IMR-90 (cell line): Measurements from ENCODE around the gene NT5C1A. TPM values are rescaled to one million over a fixed set of nuclear protein-coding genes. Genes with fewer than 3 reads are reported as not detected.

Experiments
- ATAC-seq: fragments of 200-7000 bp; cut with Tn5 transposase; 2 replicates; pipeline ENCODE4 v1.9.1; 2020; ENCODE audit warnings: low read depth, mild to moderate bottlenecking, moderate library complexity
- BruUV-seq: library from RNA; stranded (reverse); fragments of 400-500 nt; replicated peaks from 2 replicates; lab custom pipeline; 2021; lab: Mats Ljungman, UMichigan
- CTCF ChIA-PET: fragments of 300-600 bp; formaldehyde crosslinking; extraction: SDS; loops from one replicate; lab custom pipeline; 2021; ENCODE audit warnings: antibody characterized with exemption; lab: Yijun Ruan, JAX
- POLR2A ChIA-PET: fragments of 300-600 bp; sonication (Branson Sonifier 250); formaldehyde crosslinking; loops from one replicate; lab custom pipeline; 2022; ENCODE audit warnings: antibody characterized with exemption; ENCODE audit not compliant: unreplicated experiment; lab: Charles Lee
- DNase-seq: peaks from one replicate; pipeline ENCODE4 v3.0.0; 2013
- H2AFZ ChIP-seq: replicated peaks from 2 replicates; pipeline ENCODE3; 2013; ENCODE audit warnings: low read length, mild to moderate bottlenecking; ENCODE audit not compliant: poor library complexity
- H2AK5ac ChIP-seq: 2 replicates; pipeline ENCODE4 v1.6.1; 2013; ENCODE audit warnings: low read depth, low read length, inconsistent platforms
- H2AK9ac ChIP-seq: replicated peaks from 2 replicates; pipeline ENCODE3; 2013; ENCODE audit warnings: mild to moderate bottlenecking, low read depth, low read length, moderate library complexity; ENCODE audit not compliant: poor library complexity
- H2BK120ac ChIP-seq: 2 replicates; pipeline ENCODE4 v1.6.1; 2013; ENCODE audit warnings: low read depth, low read length, inconsistent platforms
- H2BK15ac ChIP-seq: 3 replicates; pipeline ENCODE4 v1.6.1; 2013; ENCODE audit warnings: low read depth, low read length, inconsistent platforms
- H2BK20ac ChIP-seq: 2 replicates; pipeline ENCODE4 v1.6.1; 2013; ENCODE audit warnings: low read depth, mild to moderate bottlenecking, inconsistent platforms, low read length, moderate library complexity
- H2BK5ac ChIP-seq: 2 replicates; pipeline ENCODE4 v1.6.1; 2013; ENCODE audit warnings: mild to moderate bottlenecking, low read depth, low read length, inconsistent platforms; ENCODE audit not compliant: poor library complexity, severe bottlenecking
- H3K14ac ChIP-seq: replicated peaks from 2 replicates; pipeline ENCODE4 v1.6.1; 2013; ENCODE audit warnings: low read depth, low read length, inconsistent platforms
- H3K18ac ChIP-seq: 2 replicates; pipeline ENCODE4 v1.6.1; 2013; ENCODE audit warnings: low read depth, low read length, control low read depth
- H3K23ac ChIP-seq: 2 replicates; pipeline ENCODE4 v1.6.1; 2013; ENCODE audit warnings: low read depth, low read length, inconsistent platforms
- H3K27ac ChIP-seq: 2 replicates; pipeline ENCODE4 v1.5.1; 2013; ENCODE audit warnings: mild to moderate bottlenecking, control low read depth, low read length; ENCODE audit not compliant: insufficient read depth
- H3K27me3 ChIP-seq: 2 replicates; pipeline ENCODE4 v1.6.1; 2013; ENCODE audit warnings: low read length; ENCODE audit not compliant: control insufficient read depth, insufficient read depth
- H3K36me3 ChIP-seq: 2 replicates; pipeline ENCODE4 v1.6.1; 2013; ENCODE audit warnings: low read length, mixed read lengths; ENCODE audit not compliant: control insufficient read depth, insufficient read depth
- H3K4ac ChIP-seq: 2 replicates; pipeline ENCODE4 v1.6.1; 2013; ENCODE audit warnings: low read depth, low read length, inconsistent platforms
- H3K4me1 ChIP-seq: 2 replicates; pipeline ENCODE4 v1.6.1; 2013; ENCODE audit warnings: low read length, mixed read lengths; ENCODE audit not compliant: control insufficient read depth, insufficient read depth
- H3K4me2 ChIP-seq: 2 replicates; pipeline ENCODE4 v1.6.1; 2013; ENCODE audit warnings: low read depth, mild to moderate bottlenecking, control low read depth, low read length, moderate library complexity
- H3K4me3 ChIP-seq: 2 replicates; pipeline ENCODE4 v1.5.1; 2013; ENCODE audit warnings: low read depth, mild to moderate bottlenecking, control low read depth, low read length, moderate library complexity; ENCODE audit not compliant: insufficient read depth
- H3K56ac ChIP-seq: 2 replicates; pipeline ENCODE4 v1.6.1; 2013; ENCODE audit warnings: low read length, inconsistent platforms; ENCODE audit not compliant: insufficient read depth; ENCODE audit errors: extremely low read depth
- H3K79me1 ChIP-seq, 2 experiments: 2 replicates each; pipeline ENCODE4 v1.6.1; 2013; ENCODE audit warnings: low read length in 2 of 2, inconsistent platforms in 1 of 2, low read depth in 1 of 2
- H3K9ac ChIP-seq: 2 replicates; pipeline ENCODE4 v1.6.1; 2013; ENCODE audit warnings: low read depth, low read length, control low read depth
- H3K9me1 ChIP-seq: 2 replicates; pipeline ENCODE4 v1.6.1; 2013; ENCODE audit warnings: low read length, inconsistent platforms; ENCODE audit not compliant: insufficient read depth
- H3K9me3 ChIP-seq: 2 replicates; pipeline ENCODE4 v1.6.1; 2013; ENCODE audit warnings: low read length; ENCODE audit not compliant: control insufficient read depth, insufficient read depth
- H4K20me1 ChIP-seq: 2 replicates; pipeline ENCODE4 v1.6.1; 2013; ENCODE audit warnings: low read length, inconsistent platforms; ENCODE audit not compliant: insufficient read depth
- H4K5ac ChIP-seq: 2 replicates; pipeline ENCODE4 v1.6.1; 2013; ENCODE audit warnings: mild to moderate bottlenecking, low read depth, low read length, control low read depth
- H4K8ac ChIP-seq, 2 experiments: 2 replicates each; pipeline ENCODE4 v1.6.1; 2013; ENCODE audit warnings: low read depth in 2 of 2, low read length in 2 of 2, control low read depth in 1 of 2, inconsistent platforms in 1 of 2
- H4K91ac ChIP-seq: 2 replicates; pipeline ENCODE4 v1.6.1; 2013; ENCODE audit warnings: low read depth, low read length, inconsistent platforms; ENCODE audit not compliant: insufficient read depth
- BHLHE40 ChIP-seq: fragments of 150-350 bp; IDR thresholded peaks from 2 replicates; pipeline ENCODE4 v1.6.1; 2016; ENCODE audit warnings: mild to moderate bottlenecking, low read depth, low read length
- CEBPB ChIP-seq: IDR thresholded peaks from 2 replicates; pipeline ENCODE4 v1.6.1; 2012; ENCODE audit warnings: low read depth, low read length, improper control_type of control experiment
- FOS ChIP-seq: fragments of 150-350 bp; IDR thresholded peaks from 2 replicates; pipeline ENCODE4 v1.6.1; 2016; ENCODE audit warnings: low read depth, low read length
- MAZ ChIP-seq: IDR thresholded peaks from 2 replicates; pipeline ENCODE4 v1.6.1; 2012; ENCODE audit warnings: low read depth, mild to moderate bottlenecking, low read length, improper control_type of control experiment, moderate library complexity, borderline replicate concordance
- MXI1 ChIP-seq: IDR thresholded peaks from 2 replicates; pipeline ENCODE4 v1.6.1; 2012; ENCODE audit warnings: low read depth, mild to moderate bottlenecking, low read length, moderate library complexity, borderline replicate concordance
- NFE2L2 ChIP-seq: fragments of 150-350 bp; IDR thresholded peaks from 2 replicates; pipeline ENCODE4 v1.6.1; 2016; ENCODE audit warnings: low read depth, mild to moderate bottlenecking, low read length
- POLR2A ChIP-seq: IDR thresholded peaks from 2 replicates; pipeline ENCODE4 v1.6.1; 2012; ENCODE audit warnings: mild to moderate bottlenecking, low read depth, low read length
- RAD21 ChIP-seq: IDR thresholded peaks from 2 replicates; pipeline ENCODE4 v1.6.1; 2012; ENCODE audit warnings: low read length, improper control_type of control experiment
- RCOR1 ChIP-seq: IDR thresholded peaks from 2 replicates; pipeline ENCODE4 v1.6.1; 2012; ENCODE audit warnings: mild to moderate bottlenecking, low read length, improper control_type of control experiment; ENCODE audit not compliant: insufficient replicate concordance
- RFX5 ChIP-seq: IDR thresholded peaks from 2 replicates; pipeline ENCODE4 v1.8.0; 2012; ENCODE audit warnings: low read depth, mild to moderate bottlenecking, low read length, moderate library complexity
- SMC3 ChIP-seq: fragments of 150-350 bp; IDR thresholded peaks from 2 replicates; pipeline ENCODE4 v1.6.1; 2016; ENCODE audit warnings: low read depth, mild to moderate bottlenecking, antibody characterized with exemption, low read length, moderate library complexity
- WGBS, 2 experiments: methylation state at CpG; one replicate each; pipeline versions ENCODE4 v1.1.5 to v1.1.7; 2013; ENCODE audit warnings: missing lambda C conversion rate in 2 of 2; ENCODE audit not compliant: insufficient read length in 1 of 2; ENCODE audit errors: extremely low coverage in 2 of 2; 5-methylcytosine and 5-hydroxymethylcytosine counted together
- dilution Hi-C: fragments of 300-500 bp; cut with HindIII; formaldehyde crosslinking; loops from one replicate; pipeline ENCODE4 v1.14.3; 2018; ENCODE audit warnings: low sequenced_read_pairs; ENCODE audit not compliant: unreplicated experiment
- in situ Hi-C: fragments of 300-500 bp; cut with MboI; formaldehyde crosslinking; loops from 3 replicates; pipeline ENCODE4 v1.14.3; 2019; ENCODE audit warnings: low sequenced_read_pairs, inconsistent platforms, mixed read lengths
- intact Hi-C: fragments of 100-400 bp; cut with micrococcal nuclease; formaldehyde crosslinking; loops from 2 replicates; pipeline ENCODE4 v1.10.0; 2022
- polyA plus RNA-seq, 3 experiments: library from polyadenylated mRNA; depleted of rRNA; stranded (reverse); fragments of >200 nt; gene quantifications; 2 replicates each; pipeline ENCODE4 v1.2.3, GENCODE V29; 2012; ENCODE audit warnings: low replicate concordance in 1 of 3
- total RNA-seq: library from RNA; depleted of rRNA; stranded (reverse); fragments of >200 nt; gene quantifications from 2 replicates; pipeline ENCODE4 v1.2.3, GENCODE V29; 2012
- TF ChIP-seq, protein P1 (sequence below): conservative IDR thresholded peaks from 2 replicates; pipeline ENCODE4 v1.5.1; 2012; ENCODE audit warnings: mild to moderate bottlenecking, low read depth, low read length, improper control_type of control experiment
- TF ChIP-seq, protein P2 (sequence below): fragments of 150-350 bp; IDR thresholded peaks from 2 replicates; pipeline ENCODE4 v1.6.1; 2017; ENCODE audit warnings: mild to moderate bottlenecking, antibody characterized with exemption, low read length, low read depth

NT5C1A gene
- total and polyA plus RNA-seq, 2 of the 4 experiments (the other 2 are of a cell fraction) = not detected

- H4K20me1 ChIP-seq = no peaks in the 10 kb centered on the region
- no peak overlapping the region for H2AK9ac ChIP-seq
- no peak overlapping the region for H3K4me3 ChIP-seq
- no peaks in the 10 kb centered on the region for H3K9me1 ChIP-seq
- H4K91ac ChIP-seq = no peak overlapping the region
- peak; percentile 53 for ATAC-seq
- H3K4me2 ChIP-seq = peak overlapping the region; percentile 36; the same call in 1 of the 2 replicates
- H3K14ac ChIP-seq = no peak overlapping the region
- H2AFZ ChIP-seq = no peak overlapping the region
- H2BK5ac ChIP-seq = no peak overlapping the region
- H4K5ac ChIP-seq = no peak overlapping the region
- no peak overlapping the region for H3K23ac ChIP-seq
- peaks cover 2% of the 10 kb centered on the region; the same call in 1 of the 2 replicates for H3K4me1 ChIP-seq
- in situ Hi-C loops = no loop called here
- no peaks in the 10 kb centered on the region for H3K36me3 ChIP-seq
- peak; percentile 56 for DNase-seq
- no peak overlapping the region for H2BK20ac ChIP-seq
- dilution Hi-C loops = no loop called here
- H2BK120ac ChIP-seq = no peak overlapping the region
- no peak overlapping the region for H3K18ac ChIP-seq
- no peak overlapping the region for H2AK5ac ChIP-seq
- intact Hi-C loops = no loop called here
- 4% methylated on average over 3 of the region's 12 CpGs; no CpG with 5 or more reads in 1 of the 2 experiments for WGBS, 2 experiments
- no peak overlapping the region for H3K9ac ChIP-seq
- POLR2A ChIA-PET = no interaction called here
- no peak overlapping the region for H4K8ac ChIP-seq
- CTCF ChIA-PET = interaction anchor here (0.9 kb wide), 1 partner anchor 43 kb away, joined by 3 read pairs; no protein-coding TSS in a partner anchor
- H3K56ac ChIP-seq = no peak overlapping the region
- BruUV-seq = no TSS peak
- no peak overlapping the region for H3K4ac ChIP-seq
- peaks cover 4% of the 10 kb centered on the region for H3K9me3 ChIP-seq
- no peaks in the 10 kb centered on the region for H3K79me1 ChIP-seq
- H2BK15ac ChIP-seq = no peak overlapping the region
- TF ChIP-seq POLR2A (no peak), SMC3 (no peak), FOS (no peak), MAZ (no peak), RCOR1 (no peak), RFX5 (no peak), RAD21 (no peak), NFE2L2 (no peak), CEBPB (no peak), MXI1 (no peak), BHLHE40 (no peak)
- TF ChIP-seq, protein P1, sequence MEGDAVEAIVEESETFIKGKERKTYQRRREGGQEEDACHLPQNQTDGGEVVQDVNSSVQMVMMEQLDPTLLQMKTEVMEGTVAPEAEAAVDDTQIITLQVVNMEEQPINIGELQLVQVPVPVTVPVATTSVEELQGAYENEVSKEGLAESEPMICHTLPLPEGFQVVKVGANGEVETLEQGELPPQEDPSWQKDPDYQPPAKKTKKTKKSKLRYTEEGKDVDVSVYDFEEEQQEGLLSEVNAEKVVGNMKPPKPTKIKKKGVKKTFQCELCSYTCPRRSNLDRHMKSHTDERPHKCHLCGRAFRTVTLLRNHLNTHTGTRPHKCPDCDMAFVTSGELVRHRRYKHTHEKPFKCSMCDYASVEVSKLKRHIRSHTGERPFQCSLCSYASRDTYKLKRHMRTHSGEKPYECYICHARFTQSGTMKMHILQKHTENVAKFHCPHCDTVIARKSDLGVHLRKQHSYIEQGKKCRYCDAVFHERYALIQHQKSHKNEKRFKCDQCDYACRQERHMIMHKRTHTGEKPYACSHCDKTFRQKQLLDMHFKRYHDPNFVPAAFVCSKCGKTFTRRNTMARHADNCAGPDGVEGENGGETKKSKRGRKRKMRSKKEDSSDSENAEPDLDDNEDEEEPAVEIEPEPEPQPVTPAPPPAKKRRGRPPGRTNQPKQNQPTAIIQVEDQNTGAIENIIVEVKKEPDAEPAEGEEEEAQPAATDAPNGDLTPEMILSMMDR = no peak
- TF ChIP-seq, protein P2, sequence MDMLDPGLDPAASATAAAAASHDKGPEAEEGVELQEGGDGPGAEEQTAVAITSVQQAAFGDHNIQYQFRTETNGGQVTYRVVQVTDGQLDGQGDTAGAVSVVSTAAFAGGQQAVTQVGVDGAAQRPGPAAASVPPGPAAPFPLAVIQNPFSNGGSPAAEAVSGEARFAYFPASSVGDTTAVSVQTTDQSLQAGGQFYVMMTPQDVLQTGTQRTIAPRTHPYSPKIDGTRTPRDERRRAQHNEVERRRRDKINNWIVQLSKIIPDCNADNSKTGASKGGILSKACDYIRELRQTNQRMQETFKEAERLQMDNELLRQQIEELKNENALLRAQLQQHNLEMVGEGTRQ = no peak
- H3K27ac ChIP-seq = no peak overlapping the region
- peaks cover 69% of the 10 kb centered on the region for H3K27me3 ChIP-seq
Measured at GRCh38 chr1:39701049-39701439, 29.1 kb upstream of the NT5C1A start.
